ENCODE results near the gene LTB4R.

DNA sequence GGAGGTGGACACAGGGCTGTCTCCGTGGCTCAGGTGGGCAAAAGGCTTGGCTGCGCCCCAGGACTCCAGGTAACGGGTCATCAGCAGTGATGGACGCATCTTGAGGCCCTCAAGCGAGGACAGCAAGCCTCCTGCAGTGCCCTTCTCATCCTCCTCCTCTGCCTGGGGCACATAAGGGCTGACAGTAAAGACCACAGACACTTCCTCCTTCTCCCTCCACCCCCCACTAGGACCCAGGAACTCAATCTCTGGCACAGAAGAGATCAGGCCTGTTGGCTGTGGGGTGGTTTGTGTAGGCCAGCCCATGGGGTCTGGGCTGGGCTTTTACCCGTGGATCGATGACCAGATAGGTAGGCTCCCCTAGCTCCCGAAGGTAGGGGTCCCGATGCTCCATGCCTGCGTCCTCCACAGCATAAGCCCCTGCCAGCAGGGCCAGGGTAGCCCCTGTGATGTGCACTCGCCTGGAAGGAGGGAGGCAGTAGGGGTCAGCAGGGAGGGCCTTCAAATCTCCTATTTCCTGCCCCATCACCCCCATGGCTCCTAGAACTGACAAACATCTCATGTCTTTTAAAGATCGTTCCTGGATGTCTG lies 17.9 kb downstream of the LTB4R start:
- TF ChIP-seq, protein P1, sequence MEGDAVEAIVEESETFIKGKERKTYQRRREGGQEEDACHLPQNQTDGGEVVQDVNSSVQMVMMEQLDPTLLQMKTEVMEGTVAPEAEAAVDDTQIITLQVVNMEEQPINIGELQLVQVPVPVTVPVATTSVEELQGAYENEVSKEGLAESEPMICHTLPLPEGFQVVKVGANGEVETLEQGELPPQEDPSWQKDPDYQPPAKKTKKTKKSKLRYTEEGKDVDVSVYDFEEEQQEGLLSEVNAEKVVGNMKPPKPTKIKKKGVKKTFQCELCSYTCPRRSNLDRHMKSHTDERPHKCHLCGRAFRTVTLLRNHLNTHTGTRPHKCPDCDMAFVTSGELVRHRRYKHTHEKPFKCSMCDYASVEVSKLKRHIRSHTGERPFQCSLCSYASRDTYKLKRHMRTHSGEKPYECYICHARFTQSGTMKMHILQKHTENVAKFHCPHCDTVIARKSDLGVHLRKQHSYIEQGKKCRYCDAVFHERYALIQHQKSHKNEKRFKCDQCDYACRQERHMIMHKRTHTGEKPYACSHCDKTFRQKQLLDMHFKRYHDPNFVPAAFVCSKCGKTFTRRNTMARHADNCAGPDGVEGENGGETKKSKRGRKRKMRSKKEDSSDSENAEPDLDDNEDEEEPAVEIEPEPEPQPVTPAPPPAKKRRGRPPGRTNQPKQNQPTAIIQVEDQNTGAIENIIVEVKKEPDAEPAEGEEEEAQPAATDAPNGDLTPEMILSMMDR (IDR thresholded peaks at IDR 0.05): no peak
- TF ChIP-seq, protein P2, sequence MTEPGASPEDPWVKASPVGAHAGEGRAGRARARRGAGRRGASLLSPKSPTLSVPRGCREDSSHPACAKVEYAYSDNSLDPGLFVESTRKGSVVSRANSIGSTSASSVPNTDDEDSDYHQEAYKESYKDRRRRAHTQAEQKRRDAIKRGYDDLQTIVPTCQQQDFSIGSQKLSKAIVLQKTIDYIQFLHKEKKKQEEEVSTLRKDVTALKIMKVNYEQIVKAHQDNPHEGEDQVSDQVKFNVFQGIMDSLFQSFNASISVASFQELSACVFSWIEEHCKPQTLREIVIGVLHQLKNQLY (CRISPR knock-in tag; IDR thresholded peaks at IDR 0.05): no peak
- TF ChIP-seq, protein P3, sequence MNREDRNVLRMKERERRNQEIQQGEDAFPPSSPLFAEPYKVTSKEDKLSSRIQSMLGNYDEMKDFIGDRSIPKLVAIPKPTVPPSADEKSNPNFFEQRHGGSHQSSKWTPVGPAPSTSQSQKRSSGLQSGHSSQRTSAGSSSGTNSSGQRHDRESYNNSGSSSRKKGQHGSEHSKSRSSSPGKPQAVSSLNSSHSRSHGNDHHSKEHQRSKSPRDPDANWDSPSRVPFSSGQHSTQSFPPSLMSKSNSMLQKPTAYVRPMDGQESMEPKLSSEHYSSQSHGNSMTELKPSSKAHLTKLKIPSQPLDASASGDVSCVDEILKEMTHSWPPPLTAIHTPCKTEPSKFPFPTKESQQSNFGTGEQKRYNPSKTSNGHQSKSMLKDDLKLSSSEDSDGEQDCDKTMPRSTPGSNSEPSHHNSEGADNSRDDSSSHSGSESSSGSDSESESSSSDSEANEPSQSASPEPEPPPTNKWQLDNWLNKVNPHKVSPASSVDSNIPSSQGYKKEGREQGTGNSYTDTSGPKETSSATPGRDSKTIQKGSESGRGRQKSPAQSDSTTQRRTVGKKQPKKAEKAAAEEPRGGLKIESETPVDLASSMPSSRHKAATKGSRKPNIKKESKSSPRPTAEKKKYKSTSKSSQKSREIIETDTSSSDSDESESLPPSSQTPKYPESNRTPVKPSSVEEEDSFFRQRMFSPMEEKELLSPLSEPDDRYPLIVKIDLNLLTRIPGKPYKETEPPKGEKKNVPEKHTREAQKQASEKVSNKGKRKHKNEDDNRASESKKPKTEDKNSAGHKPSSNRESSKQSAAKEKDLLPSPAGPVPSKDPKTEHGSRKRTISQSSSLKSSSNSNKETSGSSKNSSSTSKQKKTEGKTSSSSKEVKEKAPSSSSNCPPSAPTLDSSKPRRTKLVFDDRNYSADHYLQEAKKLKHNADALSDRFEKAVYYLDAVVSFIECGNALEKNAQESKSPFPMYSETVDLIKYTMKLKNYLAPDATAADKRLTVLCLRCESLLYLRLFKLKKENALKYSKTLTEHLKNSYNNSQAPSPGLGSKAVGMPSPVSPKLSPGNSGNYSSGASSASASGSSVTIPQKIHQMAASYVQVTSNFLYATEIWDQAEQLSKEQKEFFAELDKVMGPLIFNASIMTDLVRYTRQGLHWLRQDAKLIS (CRISPR knock-in tag; IDR thresholded peaks at IDR 0.05; ENCODE audit: borderline replicate concordance): no peak
- TF ChIP-seq TEAD1 (CRISPR knock-in tag; IDR thresholded peaks at IDR 0.05): no peak
- TF ChIP-seq, protein P4, sequence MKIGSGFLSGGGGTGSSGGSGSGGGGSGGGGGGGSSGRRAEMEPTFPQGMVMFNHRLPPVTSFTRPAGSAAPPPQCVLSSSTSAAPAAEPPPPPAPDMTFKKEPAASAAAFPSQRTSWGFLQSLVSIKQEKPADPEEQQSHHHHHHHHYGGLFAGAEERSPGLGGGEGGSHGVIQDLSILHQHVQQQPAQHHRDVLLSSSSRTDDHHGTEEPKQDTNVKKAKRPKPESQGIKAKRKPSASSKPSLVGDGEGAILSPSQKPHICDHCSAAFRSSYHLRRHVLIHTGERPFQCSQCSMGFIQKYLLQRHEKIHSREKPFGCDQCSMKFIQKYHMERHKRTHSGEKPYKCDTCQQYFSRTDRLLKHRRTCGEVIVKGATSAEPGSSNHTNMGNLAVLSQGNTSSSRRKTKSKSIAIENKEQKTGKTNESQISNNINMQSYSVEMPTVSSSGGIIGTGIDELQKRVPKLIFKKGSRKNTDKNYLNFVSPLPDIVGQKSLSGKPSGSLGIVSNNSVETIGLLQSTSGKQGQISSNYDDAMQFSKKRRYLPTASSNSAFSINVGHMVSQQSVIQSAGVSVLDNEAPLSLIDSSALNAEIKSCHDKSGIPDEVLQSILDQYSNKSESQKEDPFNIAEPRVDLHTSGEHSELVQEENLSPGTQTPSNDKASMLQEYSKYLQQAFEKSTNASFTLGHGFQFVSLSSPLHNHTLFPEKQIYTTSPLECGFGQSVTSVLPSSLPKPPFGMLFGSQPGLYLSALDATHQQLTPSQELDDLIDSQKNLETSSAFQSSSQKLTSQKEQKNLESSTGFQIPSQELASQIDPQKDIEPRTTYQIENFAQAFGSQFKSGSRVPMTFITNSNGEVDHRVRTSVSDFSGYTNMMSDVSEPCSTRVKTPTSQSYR (CRISPR knock-in tag; IDR thresholded peaks at IDR 0.05): no peak
- TF ChIP-seq, protein P5, sequence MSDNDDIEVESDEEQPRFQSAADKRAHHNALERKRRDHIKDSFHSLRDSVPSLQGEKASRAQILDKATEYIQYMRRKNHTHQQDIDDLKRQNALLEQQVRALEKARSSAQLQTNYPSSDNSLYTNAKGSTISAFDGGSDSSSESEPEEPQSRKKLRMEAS (CRISPR knock-in tag; IDR thresholded peaks at IDR 0.05): no peak
- TF ChIP-seq CREM (CRISPR knock-in tag; IDR thresholded peaks at IDR 0.05): no peak
- no peak for TF ChIP-seq CREB1 (CRISPR knock-in tag; IDR thresholded peaks at IDR 0.05)
- no peak for TF ChIP-seq ESRRA (CRISPR knock-in tag; IDR thresholded peaks at IDR 0.05; ENCODE audit: borderline replicate concordance)
- TF ChIP-seq ZNF232 (CRISPR knock-in tag; IDR thresholded peaks at IDR 0.05): no peak
- TF ChIP-seq, protein P6, sequence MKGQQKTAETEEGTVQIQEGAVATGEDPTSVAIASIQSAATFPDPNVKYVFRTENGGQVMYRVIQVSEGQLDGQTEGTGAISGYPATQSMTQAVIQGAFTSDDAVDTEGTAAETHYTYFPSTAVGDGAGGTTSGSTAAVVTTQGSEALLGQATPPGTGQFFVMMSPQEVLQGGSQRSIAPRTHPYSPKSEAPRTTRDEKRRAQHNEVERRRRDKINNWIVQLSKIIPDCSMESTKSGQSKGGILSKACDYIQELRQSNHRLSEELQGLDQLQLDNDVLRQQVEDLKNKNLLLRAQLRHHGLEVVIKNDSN (CRISPR knock-in tag; IDR thresholded peaks at IDR 0.05): no peak
- TF ChIP-seq SP1 (CRISPR knock-in tag; conservative IDR thresholded peaks at IDR 0.05): no peak
- no peak for TF ChIP-seq NR2C2 (CRISPR knock-in tag; IDR thresholded peaks at IDR 0.05)
- TF ChIP-seq ZNF317 (CRISPR knock-in tag; IDR thresholded peaks at IDR 0.05; ENCODE audit: borderline replicate concordance, low read depth): no peak

Data from WTC11 (cell line).